Measurements from ENCODE around the gene POLE4. TPM values are rescaled to one million over a fixed set of nuclear protein-coding genes. Genes with fewer than 3 reads are reported as not detected.

POLE4 gene
- total RNA-seq, 2 experiments from 2014 or later: 46.9 to 49.3 TPM

GRCh38 chr2:74925361-74925786 lies 33.1 kb upstream of the POLE4 start:
- no peak overlapping the region for H3K27ac Mint-ChIP-seq
- CTCF ChIA-PET: interaction anchor here (1.4 kb wide), 1 partner anchor 210 kb away, joined by 4 read pairs; no protein-coding TSS in a partner anchor
- peaks cover 8% of the 10 kb centered on the region for H3K27me3 Mint-ChIP-seq
- DNase-seq (no peak), ATAC-seq (no peak)
- peaks cover 3% of the 10 kb centered on the region for H3K9me3 Mint-ChIP-seq (ENCODE audit: low read depth)
- H3K4me1 Mint-ChIP-seq: peaks cover 14% of the 10 kb centered on the region
- peaks cover 5% of the 10 kb centered on the region for H3K36me3 Mint-ChIP-seq
- no peak overlapping the region for H3K4me3 Mint-ChIP-seq

- Mint-ChIP-seq H3K4me1 (peaks cover 14% of the 10 kb centered on the region), H3K27ac (no peak overlapping the region), H3K27me3 (peaks cover 4% of the 10 kb centered on the region), H3K36me3 (peaks cover 9% of the 10 kb centered on the region), H3K9me3 (ENCODE audit: low read depth) (peaks cover 3% of the 10 kb centered on the region), H3K4me3 (no peak overlapping the region)
- CTCF ChIA-PET: no interaction called here
- ATAC-seq (no peak), DNase-seq (no peak)
Observed at GRCh38 chr2:74927621-74928020, 30.8 kb upstream of the POLE4 start.

DNA sequence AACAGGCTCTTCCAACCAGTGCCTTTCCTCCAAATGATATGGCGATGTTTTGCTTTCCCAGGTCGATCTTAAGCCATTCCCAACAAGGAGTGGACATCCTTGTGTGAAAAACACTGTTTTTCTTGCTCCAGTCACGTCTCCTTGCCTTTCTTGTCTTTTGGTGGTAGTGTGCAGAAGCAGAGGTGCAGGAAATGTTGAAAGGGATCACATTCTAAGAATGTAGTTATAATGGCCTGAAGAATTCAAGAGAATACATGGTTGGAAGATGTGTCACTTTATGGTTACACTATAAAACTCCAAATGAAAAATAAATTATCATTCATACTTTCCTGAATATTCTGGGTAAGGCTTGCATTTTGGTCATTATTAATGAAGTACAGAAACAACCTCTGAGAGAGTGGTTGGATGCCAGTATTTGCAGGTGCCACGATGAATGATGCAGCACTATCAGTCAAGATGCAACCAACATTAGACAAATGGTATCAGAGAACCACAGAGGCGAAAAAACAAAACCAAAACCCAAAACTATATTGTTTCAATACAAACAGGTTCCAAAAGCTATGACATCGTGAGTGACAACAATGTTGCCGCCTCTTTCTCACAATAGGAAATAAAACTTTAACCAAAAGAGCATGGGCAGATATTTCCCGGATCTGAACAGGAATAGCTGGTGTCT lies 27.5 kb upstream of the POLE4 start:
- DNase-seq (no peak), ATAC-seq (no peak)
- H3K4me3 Mint-ChIP-seq: no peak overlapping the region
- peaks cover 9% of the 10 kb centered on the region for H3K36me3 Mint-ChIP-seq
- H3K9me3 Mint-ChIP-seq (ENCODE audit: low read depth): peaks cover 3% of the 10 kb centered on the region
- CTCF ChIA-PET: no interaction called here
- H3K27me3 Mint-ChIP-seq: peaks cover 13% of the 10 kb centered on the region
- no peak overlapping the region for H3K27ac Mint-ChIP-seq
- peaks cover 12% of the 10 kb centered on the region for H3K4me1 Mint-ChIP-seq

GRCh38 chr2:74931940-74932339 lies 26.5 kb upstream of the POLE4 start:
- Mint-ChIP-seq H3K4me1 (peaks cover 12% of the 10 kb centered on the region), H3K27me3 (peaks cover 19% of the 10 kb centered on the region), H3K4me3 (no peak overlapping the region), H3K36me3 (peaks cover 9% of the 10 kb centered on the region), H3K27ac (no peak overlapping the region), H3K9me3 (ENCODE audit: low read depth) (peaks cover 3% of the 10 kb centered on the region)
- ATAC-seq (no peak), DNase-seq (no peak)
- CTCF ChIA-PET: no interaction called here

DNA sequence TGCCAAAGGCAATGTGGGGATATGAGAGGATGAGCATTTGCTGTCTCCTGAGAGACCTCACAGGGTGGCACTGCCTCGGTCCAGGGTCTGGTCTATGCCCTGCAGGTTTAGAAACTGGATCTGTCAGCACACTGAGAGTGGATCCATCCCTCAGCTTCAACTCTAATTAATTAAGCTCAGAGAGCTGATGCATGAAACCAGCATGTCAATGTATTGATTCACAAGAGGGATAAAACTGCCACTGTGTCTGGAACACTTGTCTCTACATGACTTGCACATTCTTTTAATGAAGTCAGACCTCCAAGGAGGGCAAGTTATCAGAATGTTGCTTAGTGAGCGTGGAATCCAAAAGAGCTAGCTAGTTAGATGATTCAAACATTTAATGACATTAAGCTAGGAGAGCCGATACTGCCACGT lies 22.5 kb upstream of the POLE4 start:
- no peaks in the 10 kb centered on the region for H3K4me1 Mint-ChIP-seq
- no peak for ATAC-seq
- CTCF ChIA-PET: interaction anchor here (1.4 kb wide), 1 partner anchor 9 kb away, joined by 4 read pairs; no protein-coding TSS in a partner anchor
- no peak for DNase-seq
- H3K9me3 Mint-ChIP-seq (ENCODE audit: low read depth): no peaks in the 10 kb centered on the region
- no peak overlapping the region for H3K27ac Mint-ChIP-seq
- peaks cover 4% of the 10 kb centered on the region for H3K36me3 Mint-ChIP-seq
- no peak overlapping the region for H3K4me3 Mint-ChIP-seq
- peaks cover 26% of the 10 kb centered on the region for H3K27me3 Mint-ChIP-seq

DNA sequence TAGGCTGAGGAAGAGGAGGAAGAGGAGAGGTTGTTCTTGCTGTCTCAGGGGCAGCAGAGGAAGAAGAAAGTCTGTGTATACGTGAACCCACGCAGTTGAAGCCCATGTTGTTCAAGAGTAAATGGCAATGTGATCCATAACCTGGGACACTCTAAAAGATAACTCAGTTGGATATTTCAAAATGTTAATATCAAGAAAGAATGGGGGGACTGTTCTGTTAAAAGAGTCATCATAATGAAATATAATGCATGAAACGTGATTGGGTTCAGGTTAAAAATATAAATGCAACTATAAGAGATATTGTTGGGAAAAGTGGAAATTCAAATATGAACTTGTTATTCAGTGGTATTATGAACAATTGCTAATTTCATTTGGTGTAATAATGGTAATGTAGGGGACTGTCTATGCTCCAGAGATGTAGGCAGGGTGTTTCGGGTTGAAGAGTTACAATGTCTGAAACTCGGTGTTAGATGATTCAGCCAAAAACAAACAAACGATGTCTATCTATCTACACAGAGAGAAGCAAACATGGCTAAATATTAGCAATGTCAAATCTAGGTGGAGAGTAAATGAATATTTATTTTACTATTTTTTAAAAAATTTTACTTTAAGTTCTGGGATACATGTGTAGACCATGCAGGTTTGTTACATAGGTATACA lies 21.1 kb upstream of the POLE4 start:
- H3K27ac Mint-ChIP-seq: no peak overlapping the region
- no peaks in the 10 kb centered on the region for H3K9me3 Mint-ChIP-seq (ENCODE audit: low read depth)
- peaks cover 26% of the 10 kb centered on the region for H3K27me3 Mint-ChIP-seq
- H3K4me1 Mint-ChIP-seq: no peaks in the 10 kb centered on the region
- ATAC-seq: no peak
- H3K36me3 Mint-ChIP-seq: peaks cover 4% of the 10 kb centered on the region
- DNase-seq: no peak
- H3K4me3 Mint-ChIP-seq: no peak overlapping the region
- CTCF ChIA-PET: no interaction called here

GRCh38 chr2:74938264-74938663 lies 20.2 kb upstream of the POLE4 start:
- no peak overlapping the region for H3K4me3 Mint-ChIP-seq
- CTCF ChIA-PET: no interaction called here
- no peaks in the 10 kb centered on the region for H3K9me3 Mint-ChIP-seq (ENCODE audit: low read depth)
- H3K27ac Mint-ChIP-seq: no peak overlapping the region
- no peak for ATAC-seq
- H3K36me3 Mint-ChIP-seq: peaks cover 6% of the 10 kb centered on the region
- H3K4me1 Mint-ChIP-seq: no peaks in the 10 kb centered on the region
- no peak for DNase-seq
- H3K27me3 Mint-ChIP-seq: peaks cover 23% of the 10 kb centered on the region

DNA sequence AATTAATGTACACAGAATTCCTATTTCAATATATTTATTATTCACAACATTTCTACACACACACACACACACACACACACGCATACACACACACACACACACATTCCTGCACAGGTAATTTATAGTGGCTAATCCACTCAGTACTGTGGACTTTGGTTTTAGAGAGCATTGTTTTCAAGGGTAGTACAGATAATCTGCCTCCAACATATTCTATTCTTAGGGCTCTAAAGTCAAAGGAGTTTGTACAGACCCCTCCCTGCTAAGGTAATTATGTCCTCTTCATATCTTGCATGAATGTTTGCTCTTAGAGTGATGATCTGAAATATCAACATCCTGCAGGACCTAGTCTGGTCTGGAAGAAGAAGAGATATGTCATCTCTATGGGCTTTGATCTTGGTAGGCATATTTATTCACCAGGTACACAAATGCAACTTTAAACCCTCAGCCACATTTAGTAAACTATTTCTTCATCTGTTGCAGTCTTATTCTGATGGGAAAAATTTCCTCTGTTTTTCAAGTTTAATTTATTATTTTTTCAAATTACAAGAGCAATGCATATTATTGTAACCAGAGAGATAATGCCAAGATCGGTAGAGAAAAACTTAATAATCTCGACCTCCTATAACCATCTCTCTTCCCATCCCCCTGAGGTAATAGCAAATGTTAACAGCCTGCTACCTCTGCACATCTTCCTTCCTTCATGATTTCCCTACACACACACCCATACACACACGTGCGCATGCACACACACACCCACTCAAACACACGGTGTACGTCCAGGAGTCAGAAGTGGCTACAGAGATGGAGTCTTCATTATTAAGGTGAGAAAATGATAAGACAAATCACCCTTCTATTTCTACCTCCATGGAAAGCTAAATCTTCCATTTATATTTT lies 18.3 kb upstream of the POLE4 start:
- H3K4me1 Mint-ChIP-seq: peaks cover 8% of the 10 kb centered on the region
- no peak for DNase-seq
- H3K9me3 Mint-ChIP-seq (ENCODE audit: low read depth): no peaks in the 10 kb centered on the region
- peaks cover 10% of the 10 kb centered on the region for H3K36me3 Mint-ChIP-seq
- ATAC-seq: no peak
- H3K4me3 Mint-ChIP-seq: no peak overlapping the region
- CTCF ChIA-PET: no interaction called here
- H3K27ac Mint-ChIP-seq: no peak overlapping the region
- peaks cover 17% of the 10 kb centered on the region for H3K27me3 Mint-ChIP-seq

DNA sequence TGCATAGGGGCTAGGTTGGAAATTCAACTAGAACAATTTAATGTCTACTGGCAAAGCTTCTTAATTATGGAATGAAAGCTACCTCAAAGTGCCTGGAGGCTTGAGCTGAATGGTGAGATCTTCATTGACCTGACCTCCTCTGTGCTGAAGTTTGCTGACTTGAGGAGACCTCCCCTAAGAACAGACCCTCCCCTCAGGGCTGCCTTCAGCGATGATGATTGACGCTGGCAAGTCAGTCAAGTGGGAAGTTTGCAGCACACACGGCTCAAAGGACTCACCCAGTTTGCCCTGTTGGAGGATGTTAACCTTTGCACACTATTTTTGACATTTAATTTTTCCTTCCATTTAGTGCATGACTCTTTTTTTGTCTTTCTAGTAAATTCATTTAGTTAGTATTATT lies 17.2 kb upstream of the POLE4 start:
- DNase-seq (no peak), ATAC-seq (no peak)
- H3K9me3 Mint-ChIP-seq (ENCODE audit: low read depth): no peaks in the 10 kb centered on the region
- H3K36me3 Mint-ChIP-seq: peaks cover 11% of the 10 kb centered on the region
- H3K4me3 Mint-ChIP-seq: no peak overlapping the region
- peaks cover 14% of the 10 kb centered on the region for H3K27me3 Mint-ChIP-seq
- no peak overlapping the region for H3K27ac Mint-ChIP-seq
- H3K4me1 Mint-ChIP-seq: peaks cover 15% of the 10 kb centered on the region
- CTCF ChIA-PET: interaction anchor here (1.4 kb wide), 1 partner anchor 226 kb away, joined by 3 read pairs; no protein-coding TSS in a partner anchor

GRCh38 chr2:74942263-74942662 lies 16.2 kb upstream of the POLE4 start:
- Mint-ChIP-seq H3K27ac (no peak overlapping the region), H3K9me3 (ENCODE audit: low read depth) (no peaks in the 10 kb centered on the region), H3K36me3 (peaks cover 14% of the 10 kb centered on the region), H3K4me3 (no peak overlapping the region), H3K4me1 (peaks cover 15% of the 10 kb centered on the region), H3K27me3 (peaks cover 7% of the 10 kb centered on the region)
- DNase-seq: no peak
- no peak for ATAC-seq
- CTCF ChIA-PET: interaction anchor here (1.0 to 1.4 kb wide), 3 partner anchors 11 to 227 kb away, joined by 3 to 5 read pairs (median 3); no protein-coding TSS in a partner anchor

DNA sequence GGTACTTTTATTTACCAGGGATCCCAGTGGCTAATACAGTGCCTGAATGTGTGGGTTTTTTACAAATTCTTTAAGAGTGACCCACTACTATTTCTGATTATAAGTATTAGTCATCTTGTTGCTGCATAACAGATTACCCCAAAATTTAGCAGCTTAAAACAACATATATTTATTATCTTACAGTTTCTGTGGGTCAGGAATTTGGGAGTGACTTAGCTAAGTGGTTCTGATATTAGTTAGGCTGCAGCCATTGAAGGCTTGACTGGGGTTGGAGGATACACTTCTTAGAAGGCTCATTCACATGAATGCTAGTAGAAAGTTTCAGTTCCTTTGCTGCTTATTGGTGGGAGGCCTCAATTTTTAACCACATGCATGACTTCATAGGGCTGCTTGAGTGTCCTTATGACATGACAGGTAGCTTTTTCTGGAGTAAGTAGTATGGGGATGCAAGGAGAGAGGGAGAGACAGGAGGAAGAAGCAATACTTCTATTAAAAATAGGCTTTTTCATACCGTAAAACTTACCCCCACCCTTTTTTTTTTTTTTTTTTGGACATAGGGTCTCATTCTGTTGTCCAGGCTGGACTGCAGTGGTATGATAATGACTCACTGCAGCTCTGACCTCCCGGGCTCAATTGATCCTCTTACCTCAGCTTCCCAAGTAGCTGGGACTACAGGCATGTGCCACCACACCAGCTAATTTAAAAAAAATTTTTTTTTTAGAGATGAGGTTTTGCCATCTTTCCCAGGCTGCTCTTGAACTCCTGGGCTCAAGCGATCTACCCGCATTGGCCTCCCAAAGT lies 13.3 kb upstream of the POLE4 start:
- Mint-ChIP-seq H3K27ac (peak overlapping the region; percentile 25), H3K36me3 (peaks cover 22% of the 10 kb centered on the region), H3K9me3 (ENCODE audit: low read depth) (peaks cover 2% of the 10 kb centered on the region), H3K27me3 (peaks cover under 1% of the 10 kb centered on the region), H3K4me3 (no peak overlapping the region), H3K4me1 (peaks cover 16% of the 10 kb centered on the region)
- DNase-seq: peak; percentile 53
- peak; percentile 93 for ATAC-seq
- CTCF ChIA-PET: interaction anchor here (0.6 to 1.4 kb wide), 3 partner anchors 8 to 21 kb away, joined by 4 to 5 read pairs (median 4); no protein-coding TSS in a partner anchor

DNA sequence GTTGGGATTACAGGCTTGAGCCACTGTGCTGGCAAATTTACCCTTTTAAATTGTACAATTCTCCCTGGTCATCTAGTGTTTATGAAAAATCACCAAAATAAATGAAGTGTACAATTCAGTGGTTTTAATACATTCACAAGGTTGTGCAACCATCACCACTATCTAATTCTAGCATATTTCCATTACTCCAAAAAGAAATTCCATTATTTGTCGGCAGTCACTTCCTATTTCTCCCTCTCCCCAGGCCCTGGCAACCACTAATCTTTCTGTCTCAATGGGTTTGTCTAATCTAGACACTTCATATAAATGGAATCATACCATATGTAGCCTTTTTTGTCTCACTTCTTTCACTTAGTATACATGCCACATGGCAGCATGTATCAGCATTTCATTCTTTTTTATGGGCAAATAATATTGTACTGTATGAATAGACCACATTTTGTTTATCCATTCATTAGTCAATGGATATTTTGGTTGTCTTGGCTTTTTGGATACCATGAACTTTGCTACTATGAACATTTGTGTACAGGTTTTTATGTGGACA lies 12.6 kb upstream of the POLE4 start:
- H3K27ac Mint-ChIP-seq: no peak overlapping the region
- peaks cover 18% of the 10 kb centered on the region for H3K4me1 Mint-ChIP-seq
- CTCF ChIA-PET: interaction anchor here (0.9 to 1.4 kb wide), 2 partner anchors 8 to 20 kb away, joined by 4 to 5 read pairs; no protein-coding TSS in a partner anchor

More for the DNA sequence above, 12.6 kb upstream of the POLE4 start:
- DNase-seq (no peak), ATAC-seq (no peak)
- Mint-ChIP-seq H3K27me3 (peaks cover 3% of the 10 kb centered on the region), H3K4me3 (no peak overlapping the region), H3K9me3 (ENCODE audit: low read depth) (peaks cover 2% of the 10 kb centered on the region), H3K36me3 (peaks cover 25% of the 10 kb centered on the region)
